ENCODE results near the gene WNT7B.

The WNT7B gene

GRCh38 chr22:45949258-45949870 is 27.6 kb downstream of the WNT7B start:
- no peak for DNase-seq

- no peak for DNase-seq
These were observed 28.8 kb downstream of the WNT7B start for GRCh38 chr22:45948081-45948648.

DNA sequence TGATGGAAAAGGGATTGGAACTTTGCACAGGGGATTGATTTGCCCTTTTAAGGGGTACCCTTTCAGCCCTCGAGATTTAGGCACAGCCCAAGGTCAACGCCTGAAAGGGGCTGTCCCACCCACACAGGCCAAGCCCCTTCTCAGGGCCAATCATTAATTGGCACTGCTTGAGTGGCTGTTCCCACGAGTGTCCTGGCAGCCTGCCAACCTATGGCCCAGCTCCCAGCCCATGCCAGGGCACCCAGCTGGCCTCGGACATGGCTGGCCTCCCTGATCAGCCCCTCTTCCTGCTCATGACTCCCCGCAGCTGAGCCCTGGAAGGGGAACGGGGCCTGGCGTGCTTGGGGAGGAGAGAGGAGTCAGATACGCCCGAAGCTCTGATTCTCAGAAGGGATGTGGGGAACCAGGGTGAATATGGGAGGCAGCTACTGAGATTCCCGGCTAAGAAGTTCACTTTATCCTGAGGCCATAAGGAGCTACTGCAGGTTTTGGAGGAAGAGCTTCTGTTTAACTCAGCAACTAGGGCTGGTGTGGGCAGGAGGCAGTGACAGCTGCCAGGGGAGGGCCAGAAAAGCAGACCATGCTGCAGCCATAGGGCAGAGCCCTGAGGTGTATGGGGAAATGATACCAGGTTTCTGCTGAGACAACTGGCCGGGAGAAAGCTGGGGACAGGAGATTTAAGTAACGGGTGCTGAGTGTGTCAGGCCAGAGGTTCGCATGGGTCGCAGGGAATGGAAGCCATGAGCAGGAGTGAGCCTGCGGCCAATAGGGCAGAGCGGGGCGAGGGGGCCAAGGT is 30.0 kb downstream of the WNT7B start:
- no peak for DNase-seq

DNA sequence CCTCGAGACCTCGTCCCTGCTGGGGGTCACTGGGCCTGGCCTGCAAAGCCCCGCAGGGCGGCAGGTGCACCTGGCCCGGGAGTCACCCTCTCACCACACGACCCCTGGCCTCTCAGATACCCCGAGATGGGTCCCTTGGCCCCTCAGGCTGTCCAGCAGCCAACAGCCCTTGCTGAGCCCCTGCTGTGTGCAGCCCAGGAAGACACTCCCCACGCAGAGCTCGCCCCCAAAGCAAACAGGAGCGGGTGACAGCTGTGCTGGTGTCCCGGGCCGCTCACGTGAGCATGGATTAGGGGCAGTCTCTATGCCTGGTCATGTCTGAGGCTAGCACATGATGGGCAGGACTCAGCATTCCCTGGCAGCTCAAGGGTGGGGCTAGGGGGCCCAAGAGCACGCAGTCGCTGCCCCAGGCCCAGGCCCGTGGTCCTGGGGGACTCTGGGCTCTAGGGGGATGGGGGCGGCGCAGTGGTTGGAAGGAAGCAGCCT is 31.3 kb downstream of the WNT7B start:
- DNase-seq = no peak

- no peak for DNase-seq
These were observed 34.0 kb downstream of the WNT7B start for GRCh38 chr22:45942787-45943493.

GRCh38 chr22:45942344-45942743 is 34.6 kb downstream of the WNT7B start:
- no peak for DNase-seq

GRCh38 chr22:45938913-45939312 is 38.0 kb downstream of the WNT7B start:
- DNase-seq = no peak

- no peak for DNase-seq
These were observed 39.0 kb downstream of the WNT7B start for GRCh38 chr22:45937960-45938359.

DNA sequence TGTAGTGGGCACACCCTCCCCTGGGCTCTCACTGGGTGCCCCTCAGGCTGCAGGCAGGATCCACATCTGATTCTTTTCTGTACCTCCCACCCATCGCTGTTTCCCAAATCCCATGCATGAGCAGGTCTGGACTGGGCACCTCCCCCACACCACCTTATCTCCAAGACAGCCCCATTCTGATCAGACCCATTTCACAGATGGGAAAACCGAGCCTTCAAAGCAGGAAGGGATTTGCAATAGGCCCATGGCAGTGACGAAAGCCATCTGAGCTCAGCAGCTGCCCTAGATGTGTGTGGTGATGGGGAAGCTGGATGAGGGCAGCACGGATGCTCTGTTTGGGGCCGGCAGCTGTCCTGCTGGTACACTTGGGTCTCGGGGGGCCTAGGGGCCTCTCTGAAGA is 41.4 kb downstream of the WNT7B start:
- no peak for DNase-seq

- DNase-seq = no peak
These were observed 42.2 kb downstream of the WNT7B start for GRCh38 chr22:45934659-45935341.

GRCh38 chr22:45934168-45934564 is 42.8 kb downstream of the WNT7B start:
- no peak for DNase-seq

- no peak for DNase-seq
These were observed 43.3 kb downstream of the WNT7B start for GRCh38 chr22:45933506-45934167.

DNA sequence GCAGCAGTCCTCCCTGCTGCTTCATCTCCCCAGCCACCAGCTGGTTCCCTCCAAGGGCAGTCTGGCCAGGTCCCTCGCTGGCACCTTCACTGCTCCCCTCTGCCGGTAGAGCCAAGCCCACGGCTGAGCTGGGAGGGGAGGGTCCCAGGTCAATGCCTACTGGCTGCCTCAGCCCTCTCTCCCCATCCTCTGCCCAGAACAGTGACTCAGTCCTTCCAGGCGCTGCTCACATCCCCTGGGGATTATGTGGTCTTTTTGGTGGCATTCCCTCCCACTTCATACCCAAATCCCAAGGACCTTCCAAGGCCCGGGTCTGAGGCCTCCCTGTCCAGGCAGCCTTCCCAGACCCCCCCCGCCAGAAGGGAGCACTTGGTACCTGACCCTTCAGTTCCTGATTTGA is 44.9 kb downstream of the WNT7B start:
- DNase-seq = no peak

DNA sequence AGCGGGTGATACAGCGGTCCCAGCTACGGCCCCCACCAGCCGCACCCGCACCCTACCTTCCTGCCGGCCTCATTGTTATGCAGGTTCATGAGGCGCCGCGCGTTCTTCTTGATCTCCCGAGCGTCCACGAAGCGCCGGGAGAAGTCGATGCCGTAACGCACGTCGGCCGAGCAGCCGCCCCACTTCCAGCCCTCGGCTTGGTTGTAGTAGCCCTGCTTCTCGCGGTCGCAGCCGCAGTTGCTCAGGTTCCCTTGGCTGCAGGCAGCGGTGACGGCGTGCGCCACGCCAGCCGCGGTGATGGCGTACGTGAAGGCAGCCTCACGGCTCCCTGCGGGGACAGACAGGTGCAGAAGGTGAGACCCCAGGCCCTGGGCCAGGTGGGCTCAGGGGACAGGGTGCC is 45.9 kb downstream of the WNT7B start:
- DNase-seq = no peak

- DNase-seq = no peak
These were observed 46.6 kb downstream of the WNT7B start for GRCh38 chr22:45930324-45930723.

DNA sequence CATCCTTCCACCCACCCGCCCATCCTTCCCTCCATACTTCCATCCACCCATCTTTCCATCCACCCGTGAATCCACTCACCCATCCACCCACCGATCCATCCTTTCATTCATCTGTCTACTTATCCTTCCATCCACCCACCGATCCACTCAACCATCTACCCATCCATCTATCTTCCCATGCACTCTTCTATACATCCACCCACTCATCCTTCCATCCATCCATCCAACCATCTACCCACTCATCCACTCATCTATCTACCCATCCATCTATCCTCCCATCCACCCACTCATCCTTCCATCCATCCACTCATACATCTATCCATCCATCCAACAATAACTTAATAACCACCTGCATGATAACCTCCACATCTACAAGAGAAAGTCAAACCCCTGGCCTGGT is 47.3 kb downstream of the WNT7B start:
- DNase-seq = no peak

- DNase-seq = no peak
These were observed 48.1 kb downstream of the WNT7B start for GRCh38 chr22:45928726-45929368.

DNA sequence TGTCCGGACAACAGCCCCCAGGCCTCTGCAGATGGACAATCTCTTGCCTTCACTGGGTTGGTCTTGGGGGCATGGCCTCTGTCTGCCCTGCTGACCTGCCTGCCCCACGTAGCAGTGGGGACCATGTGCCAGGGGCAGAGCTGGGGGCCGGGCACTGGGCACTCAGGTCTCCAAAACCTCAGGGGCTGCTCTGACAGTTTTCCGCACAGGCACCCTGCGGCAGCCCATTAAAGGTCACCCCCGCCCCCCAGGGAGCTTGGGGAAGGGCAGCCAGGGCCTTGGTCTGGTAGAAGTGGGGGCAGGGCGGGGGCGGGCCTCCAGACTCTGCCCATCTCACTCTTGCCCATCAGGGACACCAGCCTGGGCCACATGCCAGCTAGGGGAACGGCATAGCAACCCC is 49.9 kb downstream of the WNT7B start:
- DNase-seq = no peak

DNA sequence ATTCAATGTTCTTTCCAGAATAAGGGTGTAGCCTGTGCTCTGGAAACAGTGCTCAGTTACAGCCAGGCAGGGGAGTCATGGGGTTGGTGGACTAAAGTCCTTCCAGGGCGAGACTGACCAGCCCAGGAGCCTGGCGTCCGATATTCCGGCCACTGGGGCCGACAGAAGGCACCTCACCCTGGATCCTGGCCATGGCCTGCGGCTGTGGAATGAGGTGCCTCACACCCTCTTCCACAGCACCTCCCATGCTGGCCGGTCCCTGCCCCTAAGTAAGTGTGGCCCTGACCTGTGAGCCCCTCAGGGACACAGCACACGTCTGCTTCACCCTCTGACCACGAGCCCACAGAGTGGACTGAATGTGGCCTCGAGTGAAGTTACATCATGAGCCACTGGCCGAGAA is 50.5 kb downstream of the WNT7B start:
- no peak for DNase-seq

DNA sequence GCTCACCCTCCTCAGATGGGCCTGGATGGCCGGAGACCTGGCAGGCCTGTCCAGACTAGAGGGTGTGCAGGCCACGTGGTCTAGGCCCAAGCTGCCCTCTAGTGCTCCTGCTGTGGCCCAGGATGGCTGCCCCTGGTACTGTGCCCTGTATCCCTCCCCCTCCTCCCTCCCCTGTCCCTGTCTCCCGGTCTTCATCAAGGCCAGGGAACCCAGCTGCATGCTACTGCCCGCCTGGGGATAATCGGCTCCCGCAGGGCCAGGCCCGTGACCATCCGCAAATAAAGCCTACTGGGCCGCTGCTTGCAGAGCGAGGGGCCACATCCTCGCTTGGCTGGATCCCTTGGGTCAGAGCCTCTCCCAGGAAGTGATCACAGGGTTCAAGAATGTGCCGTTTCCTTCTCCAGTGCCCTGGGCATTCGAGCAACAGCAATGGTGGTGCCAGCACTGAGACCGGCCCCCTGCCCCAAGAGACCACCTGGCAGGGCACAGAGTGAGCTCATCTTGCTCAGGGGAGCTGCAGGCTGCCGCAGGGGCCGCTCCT is 51.1 kb downstream of the WNT7B start:
- no peak for DNase-seq

DNA sequence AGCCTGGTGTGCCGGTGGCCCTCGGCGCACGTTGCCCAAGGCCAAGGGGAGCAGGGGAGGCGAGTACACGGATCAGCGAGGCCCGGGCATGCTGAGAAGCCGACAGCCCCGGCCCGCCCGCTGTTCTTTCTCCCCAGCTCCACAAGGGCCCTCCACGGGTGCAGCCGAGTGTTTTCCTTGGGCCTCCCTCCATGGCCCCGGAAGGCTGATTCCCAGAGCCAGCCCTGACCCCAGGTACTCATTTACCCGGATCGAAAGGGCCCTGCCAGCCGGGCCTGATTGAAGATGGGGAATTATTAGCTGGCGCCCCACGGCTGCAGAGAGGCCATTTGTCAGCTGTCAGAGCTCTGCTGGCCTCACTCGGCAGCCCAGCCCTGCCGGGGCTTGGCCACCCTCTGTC is 53.1 kb downstream of the WNT7B start:
- no peak for DNase-seq

GRCh38 chr22:45923212-45923611 is 53.8 kb downstream of the WNT7B start:
- DNase-seq = no peak

Measured in CD4-positive, alpha-beta T cell treated with Interleukin-21 for 1 hour (primary cell).